Spleen (tissue), 7 donors: ENCODE measurements around the gene TMEM198.

Experiments
- CTCF ChIP-seq, 11 experiments: fragments of 200-600 bp in 7 of 11; fragments of 450-650 bp in 4 of 11; sonication (generic) in 4 of 11; IDR thresholded peaks in 8 of 11; conservative IDR thresholded peaks in 3 of 11; 1 replicate in 7 of 11; 2 replicates in 4 of 11; pipeline versions ENCODE4 v1.4.0 to v1.8.0; 2016 to 2021; ENCODE audit warnings: antibody characterized with exemption in 11 of 11, inconsistent platforms in 4 of 11, mild to moderate bottlenecking in 1 of 11
- POLR2A ChIP-seq, 3 donors: fragments of 450-650 bp; IDR thresholded peaks; one replicate each; pipeline ENCODE4 v1.5.1; 2017; ENCODE audit warnings: antibody characterized with exemption in 3 of 3, mild to moderate bottlenecking in 1 of 3
- POLR2AphosphoS5 ChIP-seq, 3 donors: sonication (generic); formaldehyde crosslinking; IDR thresholded peaks; one replicate each; pipeline ENCODE4 v1.5.1; 2017; ENCODE audit warnings: antibody characterized with exemption in 3 of 3
- donor health status: DM: no; HTN: no; CAD: no; lungs with moderate emphysema.
- donor health status: DM: no; HTN: no; CAD: no.
- donor health status: DM: no; HTN: no; CAD: no.

GRCh38 chr2:219502618-219503017, 41.2 kb upstream of the TMEM198 start:
- no peak for TF ChIP-seq CTCF (IDR thresholded peaks at IDR 0.05 in 8 of 11, conservative IDR thresholded peaks at IDR 0.05 in 3 of 11)
- no peak for TF ChIP-seq POLR2AphosphoS5 (IDR thresholded peaks at IDR 0.05)
- no peak for TF ChIP-seq POLR2A (IDR thresholded peaks at IDR 0.05)
